ENCODE results near the gene ASB1.

ASB1 gene

GRCh38 chr2:238467792-238468191 is 41.1 kb downstream of the ASB1 start:
- no peak for TF ChIP-seq CTCF (IDR thresholded peaks at IDR 0.05; ENCODE audit: insufficient read depth, low read length, poor library complexity, severe bottlenecking)
- no peak for TF ChIP-seq EZH2phosphoT487 (conservative IDR thresholded peaks at IDR 0.05; ENCODE audit: low read length)
- Histone ChIP-seq H3F3A (ENCODE audit: insufficient read depth) (no peaks in the 10 kb centered on the region), H3K79me2 (ENCODE audit: insufficient read depth, low read length) (no peaks in the 10 kb centered on the region), H3K9me2 (replicated peaks; ENCODE audit: insufficient read depth, low read length) (no peaks in the 10 kb centered on the region), H3K9ac (ENCODE audit: low read length) (no peak overlapping the region), H3K36me3 (ENCODE audit: low read length) (no peaks in the 10 kb centered on the region), H4K20me1 (ENCODE audit: low read depth, low read length) (no peaks in the 10 kb centered on the region), H2AFZ (ENCODE audit: low read depth, low read length, severe bottlenecking) (no peak overlapping the region), H3K4me2 (ENCODE audit: low read depth, low read length, poor library complexity, severe bottlenecking) (no peak overlapping the region), H3K9me3 (ENCODE audit: insufficient read depth, low read length) (no peaks in the 10 kb centered on the region; the same call in 1 of the 2 replicates), H3K4me3 (ENCODE audit: insufficient read depth, low read length, poor library complexity, severe bottlenecking) (no peak overlapping the region), H3K27me3 (ENCODE audit: low read length) (no peaks in the 10 kb centered on the region), H3K27ac (ENCODE audit: low read depth, low read length) (no peak overlapping the region)

DNA sequence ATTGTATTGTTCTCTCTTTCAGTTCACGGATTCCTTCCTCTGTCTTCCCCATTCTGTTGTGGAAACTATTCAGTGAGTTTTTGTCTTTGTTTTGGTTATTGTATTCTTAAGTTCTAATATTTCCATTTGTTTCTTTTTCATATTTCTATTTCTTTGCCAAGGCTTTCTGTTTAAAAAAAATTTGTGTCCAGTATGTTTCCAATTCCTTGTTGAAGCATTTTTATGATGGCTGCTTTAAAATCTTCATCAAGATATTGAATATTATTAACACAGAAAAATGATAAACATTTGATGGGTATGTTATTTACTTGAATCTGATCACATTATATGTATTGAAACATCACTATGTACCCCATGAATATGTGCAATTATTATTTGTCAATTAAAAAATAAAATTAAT is 42.4 kb downstream of the ASB1 start:
- Histone ChIP-seq H3K4me2 (ENCODE audit: low read depth, low read length, poor library complexity, severe bottlenecking) (no peak overlapping the region), H3K9ac (ENCODE audit: low read length) (no peak overlapping the region), H3K27me3 (ENCODE audit: low read length) (no peaks in the 10 kb centered on the region), H2AFZ (ENCODE audit: low read depth, low read length, severe bottlenecking) (no peak overlapping the region), H3K36me3 (ENCODE audit: low read length) (no peaks in the 10 kb centered on the region), H3K9me2 (replicated peaks; ENCODE audit: insufficient read depth, low read length) (no peaks in the 10 kb centered on the region), H4K20me1 (ENCODE audit: low read depth, low read length) (no peaks in the 10 kb centered on the region), H3F3A (ENCODE audit: insufficient read depth) (no peaks in the 10 kb centered on the region), H3K79me2 (ENCODE audit: insufficient read depth, low read length) (no peaks in the 10 kb centered on the region), H3K27ac (ENCODE audit: low read depth, low read length) (no peak overlapping the region), H3K9me3 (ENCODE audit: insufficient read depth, low read length) (peaks cover 4% of the 10 kb centered on the region; the same call in 1 of the 2 replicates), H3K4me3 (ENCODE audit: insufficient read depth, low read length, poor library complexity, severe bottlenecking) (no peak overlapping the region)
- TF ChIP-seq CTCF (IDR thresholded peaks at IDR 0.05; ENCODE audit: insufficient read depth, low read length, poor library complexity, severe bottlenecking): no peak
- no peak for TF ChIP-seq EZH2phosphoT487 (conservative IDR thresholded peaks at IDR 0.05; ENCODE audit: low read length)

DNA sequence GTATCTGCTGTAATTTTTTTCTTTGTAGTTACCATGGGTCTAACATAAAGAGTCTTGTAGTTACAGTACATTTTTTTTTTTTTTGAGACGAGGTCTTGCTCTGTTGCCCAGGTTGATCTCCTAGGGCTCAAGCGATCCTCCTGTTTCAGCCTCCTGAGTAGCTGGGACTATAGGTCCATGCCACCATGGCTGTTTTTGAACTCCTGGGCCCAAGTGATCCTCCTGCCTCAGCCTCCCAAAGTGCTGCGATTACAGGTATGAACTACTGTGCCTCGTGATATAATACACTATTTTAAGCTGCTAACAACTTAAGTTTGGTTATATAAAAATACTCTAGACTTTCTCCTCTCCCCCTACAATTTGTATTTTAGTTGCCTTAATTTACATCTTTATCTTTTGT is 46.3 kb downstream of the ASB1 start:
- peaks cover 4% of the 10 kb centered on the region; the same call in 1 of the 2 replicates for H3K27me3 ChIP-seq (ENCODE audit: low read length)
- no peak for TF ChIP-seq CTCF (IDR thresholded peaks at IDR 0.05; ENCODE audit: insufficient read depth, low read length, poor library complexity, severe bottlenecking)
- no peak for TF ChIP-seq EZH2phosphoT487 (conservative IDR thresholded peaks at IDR 0.05; ENCODE audit: low read length)
- H4K20me1 ChIP-seq (ENCODE audit: low read depth, low read length): no peaks in the 10 kb centered on the region
- H3K27ac ChIP-seq (ENCODE audit: low read depth, low read length): no peak overlapping the region
- no peaks in the 10 kb centered on the region for H3K79me2 ChIP-seq (ENCODE audit: insufficient read depth, low read length)
- peaks cover 4% of the 10 kb centered on the region; the same call in 1 of the 2 replicates for H3K9me3 ChIP-seq (ENCODE audit: insufficient read depth, low read length)
- no peak overlapping the region for H2AFZ ChIP-seq (ENCODE audit: low read depth, low read length, severe bottlenecking)
- no peak overlapping the region for H3K9ac ChIP-seq (ENCODE audit: low read length)
- no peaks in the 10 kb centered on the region for H3F3A ChIP-seq (ENCODE audit: insufficient read depth)
- H3K9me2 ChIP-seq (replicated peaks; ENCODE audit: insufficient read depth, low read length): no peaks in the 10 kb centered on the region
- no peak overlapping the region for H3K4me2 ChIP-seq (ENCODE audit: low read depth, low read length, poor library complexity, severe bottlenecking)
- no peak overlapping the region for H3K4me3 ChIP-seq (ENCODE audit: insufficient read depth, low read length, poor library complexity, severe bottlenecking)
- no peaks in the 10 kb centered on the region for H3K36me3 ChIP-seq (ENCODE audit: low read length)

All from SU-DHL-6 (cell line).